HUES6 (cell line): ENCODE results near the gene GNPNAT1.
"Not testable (repeated sequence)": the region's sequence is repeated elsewhere in the genome, so short reads cannot be mapped to it uniquely, and the experiment has no call there.

Source experiments
- H3K27ac ChIP-seq: 2 replicates; pipeline ENCODE4 v1.7.0; 2013; ENCODE audit warnings: low read depth, mild to moderate bottlenecking, low read length, inconsistent platforms
- H3K27me3 ChIP-seq: 2 replicates; pipeline ENCODE4 v1.6.1; 2013; ENCODE audit warnings: low read length; ENCODE audit not compliant: control insufficient read depth, insufficient read depth
- H3K36me3 ChIP-seq: 2 replicates; pipeline ENCODE4 v1.6.1; 2013; ENCODE audit warnings: low read length; ENCODE audit not compliant: control insufficient read depth, insufficient read depth
- H3K4me1 ChIP-seq: 2 replicates; pipeline ENCODE4 v1.6.1; 2013; ENCODE audit warnings: low read length; ENCODE audit not compliant: control insufficient read depth, insufficient read depth
- H3K4me3 ChIP-seq: 2 replicates; pipeline ENCODE4 v1.5.1; 2013; ENCODE audit warnings: low read depth, low read length
- H3K9ac ChIP-seq: one replicate; pipeline ENCODE4 v1.6.1; 2013; ENCODE audit warnings: mild to moderate bottlenecking, low read length
- H3K9me3 ChIP-seq: 2 replicates; pipeline ENCODE4 v1.6.1; 2013; ENCODE audit warnings: low read depth, low read length; ENCODE audit not compliant: control insufficient read depth, insufficient read depth

Gene GNPNAT1

GRCh38 chr14:52729585-52729924 lies 61.9 kb downstream of the GNPNAT1 start:
- H3K9ac ChIP-seq = no peak overlapping the region
- no peaks in the 10 kb centered on the region for H3K9me3 ChIP-seq
- H3K4me1 ChIP-seq = peaks cover 12% of the 10 kb centered on the region
- H3K27me3 ChIP-seq = no peaks in the 10 kb centered on the region
- H3K36me3 ChIP-seq = peaks cover 53% of the 10 kb centered on the region
- peak overlapping the region; percentile 51 for H3K4me3 ChIP-seq
- H3K27ac ChIP-seq = peak overlapping the region; percentile 60; the same call in 1 of the 2 replicates

GRCh38 chr14:52729035-52729434 lies 62.4 kb downstream of the GNPNAT1 start:
- 0 out of 2 replicates have a peak overlapping the region, but pooled peaks have one; percentile 8 for H3K27ac ChIP-seq
- H3K4me1 ChIP-seq = peaks cover 12% of the 10 kb centered on the region
- not testable (repeated sequence) for H3K9me3 ChIP-seq, H3K27me3 ChIP-seq, H3K9ac ChIP-seq
- H3K4me3 ChIP-seq = peak overlapping the region; percentile 51; the same call in 1 of the 2 replicates
- H3K36me3 ChIP-seq = peaks cover 54% of the 10 kb centered on the region

GRCh38 chr14:52727509-52727908 lies 63.9 kb downstream of the GNPNAT1 start:
- H3K9me3 ChIP-seq, H3K4me1 ChIP-seq, H3K27me3 ChIP-seq, H3K4me3 ChIP-seq, H3K9ac ChIP-seq, H3K27ac ChIP-seq: not testable (repeated sequence)
- H3K36me3 ChIP-seq = peaks cover 56% of the 10 kb centered on the region
